ENCODE data around the gene ADPRM.

DNA sequence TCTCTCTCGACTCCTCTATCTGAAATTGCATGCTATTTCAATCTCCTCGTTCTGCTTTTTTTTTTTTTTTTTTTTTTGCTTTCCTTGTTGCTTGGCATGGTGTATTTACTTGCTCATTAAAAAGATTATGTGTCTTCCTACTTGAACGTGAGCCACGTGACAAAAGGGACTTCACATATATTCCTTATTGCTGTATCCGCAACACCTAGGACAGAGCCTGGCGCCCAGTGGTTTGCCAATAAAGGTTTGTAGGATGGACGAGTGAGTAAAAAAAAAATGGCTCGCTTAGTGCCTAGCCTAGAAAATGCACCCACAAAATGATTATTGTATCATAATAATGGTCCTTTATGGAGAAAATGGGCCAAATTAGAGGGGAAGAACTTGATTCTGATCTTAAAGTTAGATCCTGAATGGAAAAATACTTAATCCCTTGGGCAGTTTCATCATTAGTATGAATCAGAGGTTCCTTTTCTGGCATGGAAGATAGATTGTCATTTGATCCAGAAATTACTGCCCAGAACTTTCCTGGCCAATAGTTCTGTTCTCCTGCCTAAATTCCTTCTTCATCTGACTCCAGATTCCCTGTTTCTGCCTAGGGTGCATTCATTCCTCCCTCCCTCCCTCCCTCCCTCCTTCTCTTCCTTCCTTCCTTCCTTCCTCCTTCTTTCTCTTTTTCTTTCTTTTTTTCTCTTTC lies 46.1 kb downstream of the ADPRM start:
- TF ChIP-seq, protein P1, sequence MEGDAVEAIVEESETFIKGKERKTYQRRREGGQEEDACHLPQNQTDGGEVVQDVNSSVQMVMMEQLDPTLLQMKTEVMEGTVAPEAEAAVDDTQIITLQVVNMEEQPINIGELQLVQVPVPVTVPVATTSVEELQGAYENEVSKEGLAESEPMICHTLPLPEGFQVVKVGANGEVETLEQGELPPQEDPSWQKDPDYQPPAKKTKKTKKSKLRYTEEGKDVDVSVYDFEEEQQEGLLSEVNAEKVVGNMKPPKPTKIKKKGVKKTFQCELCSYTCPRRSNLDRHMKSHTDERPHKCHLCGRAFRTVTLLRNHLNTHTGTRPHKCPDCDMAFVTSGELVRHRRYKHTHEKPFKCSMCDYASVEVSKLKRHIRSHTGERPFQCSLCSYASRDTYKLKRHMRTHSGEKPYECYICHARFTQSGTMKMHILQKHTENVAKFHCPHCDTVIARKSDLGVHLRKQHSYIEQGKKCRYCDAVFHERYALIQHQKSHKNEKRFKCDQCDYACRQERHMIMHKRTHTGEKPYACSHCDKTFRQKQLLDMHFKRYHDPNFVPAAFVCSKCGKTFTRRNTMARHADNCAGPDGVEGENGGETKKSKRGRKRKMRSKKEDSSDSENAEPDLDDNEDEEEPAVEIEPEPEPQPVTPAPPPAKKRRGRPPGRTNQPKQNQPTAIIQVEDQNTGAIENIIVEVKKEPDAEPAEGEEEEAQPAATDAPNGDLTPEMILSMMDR (IDR thresholded peaks at IDR 0.05), result no peak
- TF ChIP-seq EZH2 (IDR thresholded peaks at IDR 0.05) (no peak), EZH2phosphoT487 (IDR thresholded peaks at IDR 0.05) (no peak)

All from neural progenitor cell (in vitro differentiated cells).